ENCODE results near the gene TOR1B.
A peak's percentile ranks its signal among the peaks of the same experiment; 100 is the strongest.
"Not testable (repeated sequence)": the region's sequence is repeated elsewhere in the genome, so short reads cannot be mapped to it uniquely, and the experiment has no call there.

TOR1B gene

GRCh38 chr9:129776938-129777768 lies 25.8 kb upstream of the TOR1B start:
- DNase-seq: no peak

- DNase-seq: no peak
Observed at GRCh38 chr9:129777769-129778130, 25.2 kb upstream of the TOR1B start.

GRCh38 chr9:129778469-129778868 lies 24.5 kb upstream of the TOR1B start:
- DNase-seq: no peak

GRCh38 chr9:129779560-129780190 lies 23.3 kb upstream of the TOR1B start:
- no peak for DNase-seq

- DNase-seq: no peak
Observed at GRCh38 chr9:129781131-129781530, 21.9 kb upstream of the TOR1B start.

- DNase-seq: no peak
Observed at GRCh38 chr9:129781981-129782380, 21.0 kb upstream of the TOR1B start.

GRCh38 chr9:129783516-129784361 lies 19.2 kb upstream of the TOR1B start:
- peak; percentile 76 for DNase-seq

- not testable (repeated sequence) for DNase-seq
Observed at GRCh38 chr9:129784970-129785369, 18.0 kb upstream of the TOR1B start.

GRCh38 chr9:129785866-129786265 lies 17.1 kb upstream of the TOR1B start:
- no peak for DNase-seq

GRCh38 chr9:129786481-129786880 lies 16.5 kb upstream of the TOR1B start:
- DNase-seq: no peak

GRCh38 chr9:129794549-129794948 lies 8.4 kb upstream of the TOR1B start:
- no peak for DNase-seq

- DNase-seq: not testable (repeated sequence)
Observed at GRCh38 chr9:129796029-129796428, 7.0 kb upstream of the TOR1B start.

GRCh38 chr9:129798973-129799372 lies 4.0 kb upstream of the TOR1B start:
- DNase-seq: no peak

- no peak for DNase-seq
Observed at GRCh38 chr9:129801504-129801903, 1.5 kb upstream of the TOR1B start.

GRCh38 chr9:129803676-129804060 lies 684 bp downstream of the TOR1B start:
- DNase-seq: peak; percentile 55

- DNase-seq: no peak
Observed at GRCh38 chr9:129806061-129806460, 3.1 kb downstream of the TOR1B start.

- DNase-seq: no peak
Observed at GRCh38 chr9:129809346-129809745, 6.4 kb downstream of the TOR1B start.

- DNase-seq: no peak
Observed at GRCh38 chr9:129810116-129810515, 7.1 kb downstream of the TOR1B start.

GRCh38 chr9:129810788-129811187 lies 7.8 kb downstream of the TOR1B start:
- DNase-seq: no peak

- no peak for DNase-seq
Observed at GRCh38 chr9:129811967-129812363, 9.0 kb downstream of the TOR1B start.

- no peak for DNase-seq
Observed at GRCh38 chr9:129812385-129812784, 9.4 kb downstream of the TOR1B start.

- no peak for DNase-seq
Observed at GRCh38 chr9:129813661-129814060, 10.7 kb downstream of the TOR1B start.

GRCh38 chr9:129814432-129815223 lies 11.6 kb downstream of the TOR1B start:
- DNase-seq: no peak

Measured in NCI-H69 (cell line).